Endometrial microvascular endothelial cells (primary cell): ENCODE results near the gene NLGN4Y. TPM values are rescaled to one million over a fixed set of nuclear protein-coding genes. Genes with fewer than 3 reads are reported as not detected.
"Not testable (repeated sequence)": the region's sequence is repeated elsewhere in the genome, so short reads cannot be mapped to it uniquely, and the experiment has no call there.

Experiments used
- in situ Hi-C: cut with HindIII; loops from 2 replicates; pipeline ENCODE4 v1.10.0; 2017; ENCODE audit warnings: low sequenced_read_pairs, low pct_unique_long_range_greater_than_20kb; ENCODE audit errors: inconsistent ontology term
- total RNA-seq: library from RNA; depleted of rRNA; stranded (reverse); fragments of >200 nt; gene quantifications from one replicate; pipeline ENCODE4 v1.2.3, GENCODE V29; 2015; ENCODE audit errors: inconsistent ontology term

NLGN4Y gene
- total RNA-seq, 1 donor from 2014 or later: not detected

- in situ Hi-C loops: no loop called here
Measured at GRCh38 chrY:14824583-14824982, 300.3 kb downstream of the NLGN4Y start.

DNA sequence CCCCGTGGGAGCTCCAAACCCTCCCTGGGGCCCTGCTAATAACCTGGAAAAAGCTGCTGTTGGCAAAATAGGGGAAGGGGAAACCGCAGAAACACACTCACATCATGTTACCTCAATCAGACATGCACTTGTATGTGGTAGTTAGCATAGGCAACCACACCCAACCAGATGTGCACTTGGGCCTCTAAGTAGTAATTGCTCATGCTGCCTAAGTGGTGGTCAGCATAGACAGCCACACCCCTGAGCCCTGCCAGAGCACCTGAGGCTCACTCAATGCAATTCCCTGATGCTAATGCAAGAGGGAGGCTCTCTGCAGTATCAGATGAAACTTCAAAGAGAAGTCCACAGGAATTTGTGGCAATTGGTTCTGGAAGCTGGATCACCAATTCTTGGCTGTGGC lies 301.4 kb downstream of the NLGN4Y start:
- in situ Hi-C loops: no loop called here

DNA sequence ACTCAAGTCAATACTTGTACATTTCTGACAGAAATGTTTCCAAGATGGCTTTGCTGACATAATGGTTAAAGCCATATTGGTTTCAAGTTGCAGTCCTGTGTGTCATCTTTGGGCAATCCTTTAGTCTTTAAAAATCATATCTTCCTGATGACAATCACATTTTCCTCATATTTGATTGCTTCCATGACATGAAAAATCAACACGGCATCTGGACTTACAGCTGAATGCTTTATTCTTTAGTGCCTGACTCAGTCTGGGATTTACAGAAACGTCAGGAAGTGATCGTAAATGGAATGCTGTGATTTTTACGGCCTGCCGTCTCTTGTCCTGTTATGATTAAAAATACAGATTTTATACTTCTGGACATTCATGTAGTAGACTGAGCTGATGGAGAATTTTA lies 304.2 kb downstream of the NLGN4Y start:
- in situ Hi-C loops: no loop called here

DNA sequence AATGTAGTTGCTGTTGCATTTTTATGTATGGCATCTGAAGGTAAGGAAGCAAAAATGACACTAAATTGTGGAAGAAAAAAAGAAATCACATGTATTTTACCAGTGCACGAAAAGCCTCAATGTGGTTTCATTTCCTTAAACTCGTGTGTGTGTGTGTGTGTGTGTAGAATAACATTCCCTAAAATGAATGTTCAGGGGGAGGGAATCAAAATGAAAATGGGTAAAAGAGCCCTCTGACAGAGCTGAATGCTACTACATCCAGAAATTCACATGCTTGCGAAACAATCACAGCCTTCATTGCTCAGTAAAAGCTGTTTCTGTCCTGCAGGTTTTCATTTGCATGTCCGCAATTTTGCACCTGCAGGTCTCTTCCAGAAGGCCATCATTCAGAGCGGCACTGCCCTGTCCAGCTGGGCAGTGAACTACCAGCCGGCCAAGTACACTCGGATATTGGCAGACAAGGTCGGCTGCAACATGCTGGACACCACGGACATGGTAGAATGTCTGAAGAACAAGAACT lies 305.1 kb downstream of the NLGN4Y start:
- in situ Hi-C loops: no loop called here

- in situ Hi-C loops: no loop called here
Measured at GRCh38 chrY:14834103-14835060, 310.1 kb downstream of the NLGN4Y start.

DNA sequence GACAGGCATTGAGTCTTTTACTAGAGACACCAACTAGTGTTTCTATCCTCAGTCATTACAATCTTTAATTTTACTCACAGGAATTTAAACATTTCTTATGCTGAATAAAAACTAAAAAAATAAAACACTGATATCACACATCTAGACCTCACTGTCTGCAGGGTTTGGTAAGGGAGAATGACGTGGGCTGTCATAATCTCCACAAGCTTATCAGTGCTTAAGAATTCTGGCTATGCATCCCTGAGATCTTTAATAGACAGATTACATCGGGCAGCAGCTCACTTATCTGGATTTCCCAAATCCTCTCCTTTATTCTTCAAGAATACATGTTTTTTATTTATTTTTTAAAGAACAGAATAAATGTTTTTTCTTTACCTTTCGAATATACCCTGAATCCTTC lies 313.1 kb downstream of the NLGN4Y start:
- in situ Hi-C loops: no loop called here

DNA sequence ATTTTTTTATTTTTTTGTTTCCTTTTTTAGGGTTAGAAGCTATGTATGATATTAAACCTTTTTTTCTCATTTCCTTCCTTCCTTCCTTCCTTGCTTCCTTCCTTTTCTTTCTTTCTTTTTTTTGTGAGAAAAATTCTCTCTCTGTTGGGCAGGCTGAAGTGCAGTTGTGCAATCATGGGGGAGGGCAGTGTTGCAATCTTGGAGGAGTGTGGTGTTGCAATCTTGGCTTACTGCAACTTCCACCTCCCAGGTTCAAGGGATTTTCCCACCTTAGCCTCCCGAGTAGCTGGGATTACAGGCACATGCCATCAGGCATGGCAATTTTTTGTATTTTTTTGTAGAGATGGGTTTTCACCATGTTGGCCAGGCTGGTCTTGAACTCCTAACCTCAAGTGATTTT lies 326.4 kb downstream of the NLGN4Y start:
- in situ Hi-C loops: no loop called here

DNA sequence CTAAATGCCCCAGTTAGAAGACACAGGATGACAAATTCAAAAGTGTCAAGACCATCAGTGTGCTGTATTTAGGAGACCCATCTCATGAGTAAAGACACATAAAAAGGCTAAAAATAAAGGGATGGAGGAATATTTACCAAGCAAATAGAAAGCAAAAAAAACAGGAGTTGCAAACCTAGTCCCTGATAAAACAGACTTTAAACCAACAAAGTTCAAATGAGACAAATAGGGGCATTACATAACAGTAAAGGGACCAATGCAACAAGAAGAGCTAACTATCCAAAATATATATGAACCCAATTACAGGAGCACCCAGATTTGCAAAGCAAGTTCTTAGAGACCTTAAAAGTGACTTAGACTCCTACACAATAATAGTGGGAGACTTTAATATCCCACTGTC lies 336.1 kb downstream of the NLGN4Y start:
- in situ Hi-C loops: no loop called here

- in situ Hi-C loops: not testable (repeated sequence)
Measured at GRCh38 chrY:14861033-14861432, 336.7 kb downstream of the NLGN4Y start.

DNA sequence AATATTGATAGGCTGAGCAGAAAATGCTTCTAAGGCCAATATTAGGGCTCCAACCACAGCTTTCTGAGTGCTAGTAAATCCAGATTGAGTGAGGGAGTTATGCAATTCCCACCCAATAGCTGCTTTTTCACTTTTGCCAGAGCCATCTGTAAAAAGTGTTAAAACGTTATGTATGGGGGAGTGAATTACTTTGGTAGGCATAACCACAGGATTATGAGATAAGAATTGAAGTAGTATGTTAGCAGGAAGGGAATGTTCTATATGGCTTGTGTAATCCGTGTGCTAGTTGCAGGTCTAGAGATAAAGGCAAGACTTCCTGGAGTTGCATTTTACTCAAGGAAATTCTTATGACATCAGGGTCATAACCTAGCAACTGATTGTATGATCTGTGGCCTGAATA lies 347.6 kb downstream of the NLGN4Y start:
- in situ Hi-C loops: no loop called here
